HG03521 (cell line): Measurements from ENCODE around the gene U2AF1L4.

Experiments used
- ATAC-seq: cut with Tn5 transposase; IDR thresholded peaks from one replicate; pipeline ENCODE4 v1.9.1; 2021; ENCODE audit warnings: mild to moderate bottlenecking, moderate library complexity; ENCODE audit not compliant: unreplicated experiment

Gene U2AF1L4, protein sequence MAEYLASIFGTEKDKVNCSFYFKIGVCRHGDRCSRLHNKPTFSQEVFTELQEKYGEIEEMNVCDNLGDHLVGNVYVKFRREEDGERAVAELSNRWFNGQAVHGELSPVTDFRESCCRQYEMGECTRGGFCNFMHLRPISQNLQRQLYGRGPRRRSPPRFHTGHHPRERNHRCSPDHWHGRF

DNA sequence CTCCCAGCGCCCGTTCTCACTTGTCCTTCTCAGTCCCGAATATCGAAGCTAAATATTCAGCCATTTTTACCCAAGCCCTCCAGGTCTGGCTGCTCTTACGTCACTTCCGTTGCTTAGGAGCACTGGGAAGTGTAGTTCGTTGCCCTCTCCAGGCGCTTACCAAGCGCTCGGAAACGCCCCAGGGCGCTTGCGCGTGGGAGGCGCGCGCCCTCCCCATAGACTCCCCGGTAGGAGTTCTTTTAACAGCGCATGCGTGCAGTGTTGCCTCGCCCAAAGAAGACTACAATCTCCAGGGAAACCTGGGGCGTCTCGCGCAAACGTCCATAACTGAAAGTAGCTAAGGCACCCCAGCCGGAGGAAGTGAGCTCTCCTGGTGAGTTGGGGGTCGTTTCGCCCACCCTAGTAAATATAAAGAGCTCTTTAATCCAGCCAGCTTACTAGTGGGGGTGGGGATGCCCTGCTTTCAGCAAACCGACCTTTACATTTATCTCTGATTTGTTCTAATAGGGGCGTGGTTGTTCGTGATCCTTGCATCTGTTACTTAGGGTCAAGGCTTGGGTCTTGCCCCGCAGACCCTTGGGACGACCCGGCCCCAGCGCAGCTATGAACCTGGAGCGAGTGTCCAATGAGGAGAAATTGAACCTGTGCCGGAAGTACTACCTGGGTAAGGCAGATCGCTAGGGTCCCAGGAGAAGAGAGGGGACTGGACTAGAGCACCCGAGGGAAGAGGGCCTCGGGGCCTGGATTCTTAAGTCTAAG is at the start of gene U2AF1L4, which contains the start of gene PSENEN:
U2AF1L4 (minus strand) TSS at position 91 of the 759 bp plus-strand sequence; CDS start at position 64, 27 bp downstream.
PSENEN (plus strand) TSS at position 324 of the 759 bp plus-strand sequence; CDS start at position 604, 280 bp downstream.
- peak; percentile 36 for ATAC-seq

DNA sequence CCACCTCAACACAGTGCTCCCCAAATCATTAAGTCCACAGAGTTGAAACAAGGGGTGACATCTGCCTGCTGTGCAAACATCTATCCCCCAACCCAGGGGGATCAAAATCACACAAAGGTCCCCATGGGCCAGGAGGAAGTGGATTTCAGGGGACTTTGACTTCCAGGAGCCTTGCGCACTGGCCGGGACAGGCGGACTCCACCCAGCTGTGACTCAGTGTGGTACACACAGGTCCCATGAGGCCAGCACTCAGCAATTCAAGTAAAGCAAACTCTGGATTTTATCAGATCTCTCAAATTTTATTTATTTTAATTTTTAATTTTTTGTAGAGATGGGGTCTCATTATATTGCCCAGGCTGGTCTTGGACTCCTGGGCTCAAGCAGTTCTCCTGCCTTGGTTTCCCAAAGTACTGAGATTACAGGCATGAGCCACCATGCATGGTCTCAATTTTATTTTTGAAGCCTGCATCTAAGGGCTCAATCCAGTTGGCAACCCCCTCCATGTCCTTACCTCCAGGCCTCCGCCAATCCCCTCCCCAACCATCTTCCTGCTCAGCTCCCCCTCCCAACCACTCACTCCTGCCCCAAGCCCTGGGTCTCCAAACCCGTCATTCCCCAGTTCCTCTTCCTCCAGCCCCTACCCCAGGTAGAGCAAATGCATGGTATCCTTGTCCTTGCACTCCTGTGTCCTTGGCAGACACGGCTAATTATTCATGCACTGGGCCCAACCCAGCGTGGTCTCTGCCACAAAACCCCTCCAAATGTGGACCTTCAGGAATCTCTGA is 48.4 kb upstream of the U2AF1L4 start:
- ATAC-seq, result no peak

DNA sequence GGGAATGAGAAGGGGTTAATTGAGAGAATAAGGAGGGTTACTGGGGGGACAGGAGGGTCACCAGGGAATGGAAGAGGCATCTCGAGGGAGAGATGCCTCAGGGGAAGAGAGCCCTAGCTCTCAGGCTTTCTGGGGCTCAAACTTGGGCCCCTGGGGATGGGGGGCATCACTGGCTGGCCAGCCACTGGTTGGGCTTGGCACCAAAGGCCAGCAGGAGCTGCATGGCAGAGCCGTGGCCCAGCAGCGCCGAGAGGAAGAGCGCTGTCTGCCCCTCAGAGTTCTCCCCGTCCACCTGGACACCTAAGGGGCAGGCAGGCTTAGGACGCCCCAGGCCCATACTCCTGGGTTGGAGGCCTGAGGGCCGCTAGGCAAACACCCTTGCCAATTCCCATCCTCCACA is 47.7 kb upstream of the U2AF1L4 start:
- no peak for ATAC-seq

DNA sequence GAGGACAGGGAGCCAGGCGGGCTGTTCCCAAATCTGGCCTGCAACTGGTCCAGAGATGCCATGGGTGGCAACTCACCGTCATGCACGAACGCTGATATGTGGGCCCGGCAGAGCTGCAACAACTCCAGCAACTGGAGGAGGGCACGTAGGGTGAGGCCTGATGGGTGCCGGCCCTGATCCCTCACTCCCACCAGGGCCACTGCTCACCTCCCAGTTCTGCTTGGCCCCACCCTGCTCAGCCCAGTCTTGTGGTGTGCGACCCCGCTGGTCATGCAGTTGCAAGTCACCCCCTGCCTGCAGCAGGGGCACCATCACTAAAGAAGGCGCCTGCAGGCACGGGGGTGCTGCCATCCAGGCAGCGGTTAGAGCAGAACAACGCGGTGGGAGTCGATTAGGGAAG is 47.1 kb upstream of the U2AF1L4 start:
- no peak for ATAC-seq

DNA sequence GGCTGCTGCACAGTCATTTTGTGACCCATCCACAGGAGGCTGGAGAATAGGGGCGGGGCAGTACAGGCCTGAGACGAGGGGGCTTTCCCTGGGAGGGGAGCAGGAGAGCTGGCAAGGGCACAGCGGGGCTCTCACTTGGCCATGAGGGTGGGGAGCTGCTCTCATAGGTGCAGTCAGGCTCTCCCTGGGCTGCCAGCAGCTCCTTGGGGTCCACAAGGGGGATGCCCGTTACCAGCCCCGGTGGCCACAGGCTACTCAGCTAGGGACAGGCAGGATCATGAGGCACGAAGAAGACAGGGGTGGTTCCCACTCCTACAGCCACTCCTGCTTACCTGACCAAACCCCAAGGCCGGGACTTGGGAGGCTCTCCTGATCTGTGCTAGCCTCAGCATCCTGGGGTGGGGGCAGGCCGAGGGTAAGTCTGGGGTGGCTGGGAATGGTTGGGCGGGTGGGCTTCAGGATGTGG is 46.6 kb upstream of the U2AF1L4 start:
- ATAC-seq, result no peak

DNA sequence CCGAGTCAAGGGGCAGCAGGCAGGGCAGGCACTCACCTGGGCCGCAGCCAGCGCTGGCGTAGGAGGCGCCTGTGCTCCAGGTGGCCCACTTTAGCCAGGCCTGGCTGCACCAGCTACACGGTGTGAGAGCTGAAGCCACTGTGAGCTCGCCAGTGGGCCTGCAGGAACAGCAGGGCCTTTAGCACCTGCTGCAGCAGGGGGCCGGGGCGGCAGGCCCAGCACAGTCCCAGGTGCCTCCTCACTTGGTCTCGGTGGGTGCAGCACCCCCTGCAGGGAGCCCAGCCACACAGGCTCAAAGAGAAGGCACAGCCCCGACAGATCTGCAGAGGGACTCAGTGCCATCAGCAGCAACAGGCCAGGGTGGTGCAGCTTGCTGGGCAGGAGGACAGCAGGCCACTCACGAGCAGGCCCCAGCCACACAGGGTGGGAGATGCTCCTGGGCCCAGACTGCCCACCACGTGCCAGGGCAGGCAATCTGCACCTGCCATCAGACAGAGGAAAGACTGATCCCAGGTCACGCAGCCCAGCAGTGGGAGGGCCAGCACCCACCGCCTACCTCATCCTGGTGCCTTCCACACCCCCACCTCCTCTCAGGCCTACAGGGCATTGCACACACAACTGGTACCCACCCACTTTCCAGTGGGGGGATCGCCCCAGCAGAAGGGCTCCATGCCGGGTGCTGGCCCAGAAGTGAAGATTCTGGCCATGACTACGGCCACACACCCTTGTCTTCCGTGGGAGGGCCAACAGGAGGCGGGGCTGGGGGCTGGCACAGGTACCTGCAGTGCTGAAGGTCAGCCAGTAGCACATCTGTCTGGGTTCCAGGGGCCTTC is 46.0 kb upstream of the U2AF1L4 start:
- ATAC-seq, result no peak

DNA sequence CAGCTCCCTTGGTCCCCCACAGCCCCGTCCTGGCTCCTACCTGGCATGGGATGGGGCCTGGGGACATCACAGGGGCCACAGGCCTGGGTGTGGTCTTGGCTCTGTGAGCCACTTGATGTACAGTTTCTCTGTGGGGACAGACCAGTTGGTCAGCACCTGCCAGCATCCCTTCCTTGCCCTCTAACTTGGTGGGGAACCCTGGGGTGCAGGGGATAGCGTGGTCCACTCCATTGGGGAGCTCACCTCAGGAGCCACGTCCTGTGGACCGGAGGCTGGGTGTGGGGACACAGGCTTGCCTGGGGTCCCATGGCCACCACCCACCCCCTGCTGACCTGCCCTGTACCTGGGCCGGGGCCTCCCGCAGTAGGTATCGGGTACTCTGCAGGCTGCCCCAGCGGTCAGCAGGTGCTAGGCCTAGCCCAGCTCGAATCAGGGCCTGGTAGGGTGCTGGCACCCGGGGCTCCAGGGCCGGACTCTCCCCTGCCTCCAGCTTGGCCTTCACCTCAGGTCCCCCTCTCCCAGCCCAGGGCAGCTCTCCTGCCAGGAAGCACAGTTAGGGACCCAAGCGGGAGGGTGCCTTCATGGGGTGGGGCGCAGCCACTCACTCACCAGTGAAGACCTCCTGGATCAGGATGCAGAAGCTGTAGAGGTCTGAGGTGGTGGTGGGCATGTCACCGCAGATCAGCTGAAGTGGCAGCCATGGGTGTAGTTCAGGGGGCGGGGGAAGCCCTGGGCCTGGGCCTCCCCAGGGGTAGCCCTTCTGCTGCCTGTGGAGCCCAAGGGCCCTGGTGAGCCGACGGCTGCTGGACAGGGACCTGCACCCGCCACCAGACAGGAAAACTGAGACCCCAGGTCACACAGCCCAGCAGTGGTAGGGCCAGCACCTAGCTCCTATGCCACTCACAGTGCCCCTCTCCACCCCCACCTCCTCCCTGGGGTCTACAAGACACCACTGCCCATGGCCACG is 45.0 kb upstream of the U2AF1L4 start:
- ATAC-seq, result no peak

DNA sequence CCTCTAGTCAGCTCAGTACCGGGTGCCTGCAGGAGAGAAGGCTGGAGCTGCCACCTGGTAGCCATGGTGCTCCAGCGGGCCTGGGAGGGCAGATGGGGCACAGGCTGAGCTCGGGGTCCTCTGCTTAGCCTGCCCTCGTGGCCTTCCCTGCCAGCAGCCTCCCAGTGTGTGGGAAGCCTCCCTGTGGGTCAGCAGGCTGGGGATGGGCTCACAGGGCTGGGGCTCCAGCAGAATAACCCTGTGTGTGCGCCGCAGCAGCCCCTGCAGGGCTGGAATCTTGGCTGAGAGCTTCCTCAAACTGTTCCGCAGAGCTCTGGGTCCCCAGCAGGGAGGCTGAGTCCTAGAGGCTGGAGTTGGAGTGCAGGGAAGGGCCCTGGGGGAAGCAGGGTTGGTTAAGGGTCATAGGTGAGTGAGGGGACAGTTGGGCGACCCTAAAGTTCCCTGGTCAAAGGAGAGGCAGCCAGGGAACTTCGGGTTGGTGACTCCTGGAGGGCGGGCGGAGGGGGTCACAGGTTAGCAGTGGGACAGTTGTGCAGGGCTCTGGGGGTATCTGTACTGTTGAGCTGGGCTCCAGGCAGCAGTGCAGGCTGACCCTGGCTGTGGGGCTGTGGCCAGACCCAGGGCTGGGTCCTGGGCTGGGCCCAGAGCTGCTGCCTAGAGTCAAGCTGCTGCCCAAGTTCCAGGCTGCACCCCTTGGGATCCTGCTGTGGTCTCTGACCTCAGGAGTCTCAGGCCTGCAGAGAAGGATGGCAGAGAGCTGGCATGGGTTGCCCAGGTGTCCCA is 44.2 kb upstream of the U2AF1L4 start:
- no peak for ATAC-seq

DNA sequence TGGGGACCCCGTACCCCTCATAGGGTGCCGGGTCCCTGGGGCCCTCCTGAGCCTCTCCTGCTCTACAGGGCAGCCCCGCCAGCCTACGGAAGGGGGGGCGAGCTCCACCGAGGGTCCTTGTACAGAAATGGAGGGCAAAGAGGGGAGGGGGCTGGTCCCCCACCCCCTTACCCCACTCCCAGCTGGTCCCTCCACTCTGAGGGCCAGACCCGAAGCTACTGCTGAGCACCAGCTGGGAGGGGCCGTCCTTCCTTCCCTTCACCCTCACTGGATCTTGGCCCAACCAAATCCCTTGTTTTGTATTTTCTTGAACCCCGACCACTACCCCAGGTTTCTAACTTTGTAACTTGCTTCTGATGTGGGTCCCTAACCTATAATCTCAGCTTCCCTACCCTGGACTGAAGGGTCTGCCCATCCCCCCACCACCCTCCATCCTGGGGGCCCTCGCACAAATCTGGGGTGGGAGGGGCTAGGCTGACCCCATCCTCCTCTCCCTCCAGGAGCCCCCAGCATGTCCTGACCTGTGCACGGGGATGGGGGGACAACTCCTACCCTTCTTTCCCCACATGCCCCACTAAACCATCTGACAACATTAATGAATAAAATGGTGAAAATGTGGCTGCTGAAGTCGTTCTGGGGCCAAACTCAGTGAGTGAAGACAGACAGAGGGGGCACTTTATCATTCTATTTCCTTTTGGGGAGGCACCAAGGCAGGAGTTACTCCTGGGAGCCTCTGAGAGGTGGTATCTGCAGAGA is 43.2 kb upstream of the U2AF1L4 start:
- ATAC-seq, result no peak

DNA sequence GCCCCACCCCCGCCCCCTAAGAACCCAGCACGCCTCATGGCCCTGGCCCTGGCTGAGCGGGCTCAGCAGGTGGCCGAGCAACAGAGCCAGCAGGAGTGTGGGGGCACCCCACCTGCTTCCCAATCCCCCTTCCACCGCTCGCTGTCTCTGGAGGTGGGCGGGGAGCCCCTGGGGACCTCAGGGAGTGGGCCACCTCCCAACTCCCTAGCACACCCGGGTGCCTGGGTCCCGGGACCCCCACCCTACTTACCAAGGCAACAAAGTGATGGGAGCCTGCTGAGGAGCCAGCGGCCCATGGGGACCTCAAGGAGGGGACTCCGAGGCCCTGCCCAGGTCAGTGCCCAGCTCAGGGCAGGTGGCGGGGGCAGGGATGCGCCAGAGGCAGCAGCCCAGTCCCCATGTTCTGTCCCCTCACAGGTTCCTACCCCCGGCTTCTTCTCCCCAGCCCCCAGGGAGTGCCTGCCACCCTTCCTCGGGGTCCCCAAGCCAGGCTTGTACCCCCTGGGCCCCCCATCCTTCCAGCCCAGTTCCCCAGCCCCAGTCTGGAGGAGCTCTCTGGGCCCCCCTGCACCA is 42.1 kb upstream of the U2AF1L4 start:
- no peak for ATAC-seq

DNA sequence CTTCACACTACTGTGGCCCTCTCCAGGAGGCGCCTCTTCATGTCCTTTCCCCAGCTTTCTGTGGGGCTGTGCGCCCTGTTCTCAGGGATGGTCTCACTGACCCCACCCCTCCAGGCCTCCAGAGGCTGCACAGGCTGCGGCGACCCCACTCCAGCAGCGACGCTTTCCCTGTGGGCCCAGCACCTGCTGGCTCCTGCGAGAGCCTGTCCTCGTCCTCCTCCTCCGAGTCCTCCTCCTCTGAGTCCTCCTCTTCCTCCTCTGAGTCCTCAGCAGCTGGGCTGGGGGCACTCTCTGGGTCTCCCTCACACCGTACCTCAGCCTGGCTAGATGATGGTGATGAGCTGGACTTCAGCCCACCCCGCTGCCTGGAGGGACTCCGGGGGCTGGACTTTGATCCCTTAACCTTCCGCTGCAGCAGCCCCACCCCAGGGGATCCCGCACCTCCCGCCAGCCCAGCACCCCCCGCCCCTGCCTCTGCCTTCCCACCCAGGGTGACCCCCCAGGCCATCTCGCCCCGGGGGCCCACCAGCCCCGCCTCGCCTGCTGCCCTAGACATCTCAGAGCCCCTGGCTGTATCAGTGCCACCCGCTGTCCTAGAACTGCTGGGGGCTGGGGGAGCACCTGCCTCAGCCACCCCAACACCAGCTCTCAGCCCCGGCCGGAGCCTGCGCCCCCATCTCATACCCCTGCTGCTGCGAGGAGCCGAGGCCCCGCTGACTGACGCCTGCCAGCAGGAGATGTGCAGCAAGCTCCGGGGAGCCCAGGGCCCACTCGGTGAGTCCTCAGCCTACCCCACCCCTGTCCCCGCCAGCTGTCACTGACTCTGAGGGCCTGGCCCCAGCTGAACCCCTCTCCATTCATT is 41.3 kb upstream of the U2AF1L4 start:
- no peak for ATAC-seq

DNA sequence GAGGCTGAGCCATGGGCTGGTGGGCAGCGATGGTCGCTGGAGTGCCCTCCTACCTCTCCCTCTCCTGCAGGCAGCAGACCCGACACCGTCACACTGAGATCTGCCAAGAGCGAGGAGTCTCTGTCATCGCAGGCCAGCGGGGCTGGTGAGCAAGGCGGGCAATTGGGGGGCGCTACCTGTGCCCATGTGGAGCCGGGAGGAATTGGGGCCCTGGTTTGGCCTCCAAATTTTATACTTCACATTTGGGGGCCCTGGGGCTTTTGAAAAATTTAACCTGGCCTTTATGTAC is 40.1 kb upstream of the U2AF1L4 start:
- ATAC-seq, result no peak

DNA sequence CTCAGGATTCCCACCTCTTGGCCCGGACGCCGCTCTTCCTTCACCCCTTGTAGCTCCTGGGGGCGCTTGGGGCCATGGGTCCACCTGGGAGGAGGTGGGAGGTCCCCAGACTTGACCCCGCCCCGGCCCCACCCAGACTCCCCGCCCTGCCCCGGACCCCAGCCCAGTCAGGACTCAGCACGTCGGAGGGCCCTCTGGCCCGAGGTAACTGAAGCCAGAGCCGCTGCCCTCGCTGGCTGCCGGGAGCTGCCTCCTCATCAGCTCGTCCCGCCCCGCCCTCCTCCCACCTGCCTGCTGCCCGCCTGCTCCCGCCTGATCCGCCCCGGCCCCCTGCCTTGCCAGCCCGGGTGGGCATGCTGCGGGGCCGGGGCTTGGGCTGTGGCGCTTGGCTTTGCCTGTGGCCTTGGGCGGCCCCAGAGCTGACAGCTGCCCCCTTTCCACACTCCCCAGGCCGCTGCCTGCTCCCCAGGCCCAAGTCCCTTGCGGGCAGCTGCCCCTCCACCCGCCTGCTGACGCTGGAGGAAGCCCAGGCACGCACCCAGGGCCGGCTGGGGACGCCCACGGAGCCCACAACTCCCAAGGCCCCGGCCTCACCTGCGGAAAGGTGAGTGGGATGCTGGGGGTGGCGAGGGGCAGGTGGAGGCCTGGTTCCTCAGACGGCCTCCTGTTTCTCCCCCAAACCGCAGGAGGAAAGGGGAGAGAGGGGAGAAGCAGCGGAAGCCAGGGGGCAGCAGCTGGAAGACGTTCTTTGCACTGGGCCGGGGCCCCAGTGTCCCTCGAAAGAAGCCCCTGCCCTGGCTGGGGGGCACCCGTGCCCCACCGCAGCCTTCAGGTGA is 39.5 kb upstream of the U2AF1L4 start:
- no peak for ATAC-seq

DNA sequence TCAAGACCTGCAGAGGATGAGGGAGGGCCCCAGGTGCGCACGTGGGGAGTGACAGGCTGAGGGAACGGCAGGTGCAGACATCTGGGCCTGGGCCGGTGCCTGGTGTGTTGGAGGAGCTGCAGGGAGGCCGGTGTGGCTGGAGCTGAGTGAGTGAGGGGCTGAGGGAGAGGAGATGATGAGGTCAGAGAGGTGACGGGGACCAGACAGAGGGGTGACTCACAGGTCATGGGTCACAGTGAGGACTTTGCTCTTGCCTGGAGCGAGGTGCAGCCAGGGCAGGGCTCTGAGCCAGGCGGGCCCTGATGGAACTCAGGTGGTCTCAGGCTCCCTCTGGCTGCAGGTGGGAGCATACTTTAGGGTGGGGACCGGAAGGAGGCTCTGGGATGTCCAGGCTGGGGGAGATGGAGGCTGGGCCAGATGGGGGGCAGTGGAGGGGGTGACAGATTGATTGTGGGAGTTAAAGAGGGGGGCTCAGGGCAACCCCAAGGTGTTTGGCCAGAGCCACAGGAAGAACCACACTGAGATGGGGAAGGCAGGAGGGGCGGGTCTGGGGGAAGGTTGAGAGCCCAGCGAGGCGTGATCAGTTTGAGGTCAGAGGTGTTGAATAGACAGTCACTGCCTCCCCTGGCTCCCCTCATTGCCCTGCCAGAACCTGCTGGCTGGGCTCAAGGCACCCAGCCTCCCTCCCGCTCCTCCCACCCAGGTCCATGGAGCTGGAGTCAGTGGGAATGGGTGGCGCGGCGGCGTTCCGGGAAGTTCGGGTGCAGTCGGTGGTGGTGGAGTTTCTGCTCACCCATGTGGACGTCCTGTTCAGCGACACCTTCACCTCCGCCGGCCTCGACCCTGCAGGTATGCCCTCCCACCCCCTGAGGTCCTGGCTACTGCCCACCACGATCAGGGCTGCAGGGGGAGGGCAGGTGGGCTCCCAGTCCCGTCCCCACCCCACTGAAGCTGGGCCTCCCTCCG is 38.5 kb upstream of the U2AF1L4 start:
- no peak for ATAC-seq

DNA sequence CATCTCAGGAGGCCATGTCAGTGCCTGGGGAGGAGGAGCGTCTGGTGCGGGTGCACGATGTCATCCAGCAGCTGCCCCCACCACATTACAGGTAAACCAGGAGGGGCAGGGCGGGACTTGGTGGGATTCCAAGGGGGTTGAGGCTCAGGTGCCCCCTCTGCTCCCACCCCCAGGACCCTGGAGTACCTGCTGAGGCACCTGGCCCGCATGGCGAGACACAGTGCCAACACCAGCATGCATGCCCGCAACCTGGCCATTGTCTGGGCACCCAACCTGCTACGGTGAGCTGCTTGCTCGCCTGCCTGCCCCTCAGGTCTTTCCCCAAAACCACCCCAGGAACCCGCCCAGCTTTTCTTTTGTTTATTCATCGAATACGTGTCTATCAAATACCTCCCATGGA is 37.4 kb upstream of the U2AF1L4 start:
- ATAC-seq, result no peak
